Heart left ventricle (tissue), 13 donors: Measurements from ENCODE around the gene ASB2.

Experiments used
- CTCF ChIP-seq, 12 donors: fragments of 200-600 bp; sonication (generic) in 4 of 12; IDR thresholded peaks; one replicate each; pipeline versions ENCODE4 v1.5.0 to v1.8.0; 2018 to 2022; ENCODE audit warnings: antibody characterized with exemption in 12 of 12, mild to moderate bottlenecking in 5 of 12
- POLR2A ChIP-seq, 2 donors: fragments of 450-650 bp; IDR thresholded peaks; one replicate each; pipeline ENCODE4 v1.6.1; 2017; ENCODE audit warnings: antibody characterized with exemption in 2 of 2, mild to moderate bottlenecking in 2 of 2, moderate library complexity in 2 of 2
- donor health status: ischemic (EF 13 %, LVEDD 7.1; RV severe dilation, severe dysfunction).
- donor health status: DM: no; HTN: yes; CAD: no.
- donor health status: DM: no; HTN: no; CAD: no.
- donor health status: ischemic (EF 25% LVEDD 6.9; RV normal size, moderate dysfunction).
- donor health status: ischemic (EF 25% LVEDD 5.7; RV mildly dilated, moderate dysfunction).
- donor health status: ischemic (EF 35%, LVEDD 5.7; RV mildly dilated, moderate dysfunction).
- donor health status: nonischemic (EF 11% LVEDD 7.7; RV severe dilation, severe dysfunction).
- donor health status: DM: yes; HTN: yes; CAD: no.
- donor health status: PGD.
- donor health status: ischemic (EF 29% LVEDD 5.4; RV normal size, mild dysfunction).
- donor health status: nonischemic (EF 23%, LVEDD 6.1; RV moderate dilation, normal function).

GRCh38 chr14:93950948-93951634 lies 25.3 kb downstream of the ASB2 start:
- TF ChIP-seq CTCF (IDR thresholded peaks at IDR 0.05) (no peak), POLR2A (IDR thresholded peaks at IDR 0.05) (no peak)
